GM12892 (cell line): ENCODE measurements around the gene LRRC74B.
A peak's percentile ranks its signal among the peaks of the same experiment; 100 is the strongest.

Source experiments
- DNase-seq: peaks from one replicate; pipeline ENCODE4 v3.0.0; 2011; ENCODE audit not compliant: insufficient read length
- FAIRE-seq: peaks from 2 replicates; lab custom pipeline; 2011; peaks lifted over from hg19 to GRCh38; lab: Jason Lieb, UNC
- POLR2A ChIP-seq: IDR thresholded peaks from 2 replicates; pipeline ENCODE4 v1.6.1; 2011; ENCODE audit warnings: low read depth, low read length, control low read depth
- POLR2AphosphoS5 ChIP-seq: IDR thresholded peaks from 2 replicates; pipeline ENCODE4 v1.6.1; 2011; ENCODE audit warnings: low read depth, low read length, control low read depth
- TAF1 ChIP-seq: IDR thresholded peaks from 2 replicates; pipeline ENCODE4 v1.6.1; 2011; ENCODE audit warnings: low read depth, mild to moderate bottlenecking, control low read depth, low read length, borderline replicate concordance

LRRC74B gene

GRCh38 chr22:21099578-21099977, 53.8 kb downstream of the LRRC74B start:
- no peak for TF ChIP-seq POLR2A
- TF ChIP-seq TAF1: no peak
- TF ChIP-seq POLR2AphosphoS5: no peak
- FAIRE-seq (no peak), DNase-seq (no peak)

- FAIRE-seq: no peak
- no peak for DNase-seq
- no peak for TF ChIP-seq POLR2AphosphoS5
Measured at GRCh38 chr22:21100149-21101032, 54.6 kb downstream of the LRRC74B start.

GRCh38 chr22:21101877-21102638, 56.3 kb downstream of the LRRC74B start:
- TF ChIP-seq TAF1: no peak
- TF ChIP-seq POLR2A: no peak
- no peak for TF ChIP-seq POLR2AphosphoS5
- FAIRE-seq (no peak), DNase-seq (no peak)

- no peak for TF ChIP-seq POLR2AphosphoS5
- no peak for TF ChIP-seq TAF1
- TF ChIP-seq POLR2A: no peak
- FAIRE-seq (peak; percentile 87), DNase-seq (peak; percentile 66)
Measured at GRCh38 chr22:21102659-21103267, 57.0 kb downstream of the LRRC74B start.

GRCh38 chr22:21103633-21104032, 57.9 kb downstream of the LRRC74B start:
- FAIRE-seq (no peak), DNase-seq (no peak)
- no peak for TF ChIP-seq TAF1

GRCh38 chr22:21104126-21104691, 58.5 kb downstream of the LRRC74B start:
- no peak for DNase-seq
- TF ChIP-seq POLR2A (no peak), POLR2AphosphoS5 (no peak), TAF1 (no peak)
- no peak for FAIRE-seq

- DNase-seq (no peak), FAIRE-seq (no peak)
- TF ChIP-seq POLR2AphosphoS5: no peak
- TF ChIP-seq TAF1: no peak
- no peak for TF ChIP-seq POLR2A
Measured at GRCh38 chr22:21105294-21105693, 59.5 kb downstream of the LRRC74B start.

- FAIRE-seq: no peak
- DNase-seq: no peak
- TF ChIP-seq POLR2A (no peak), POLR2AphosphoS5 (no peak), TAF1 (no peak)
Measured at GRCh38 chr22:21106000-21106399, 60.3 kb downstream of the LRRC74B start.

GRCh38 chr22:21108379-21109115, 62.8 kb downstream of the LRRC74B start:
- DNase-seq (no peak), FAIRE-seq (no peak)
- TF ChIP-seq POLR2A (no peak), TAF1 (no peak), POLR2AphosphoS5 (no peak)
